ENCODE data around the gene HIGD1A.
A peak's percentile ranks its signal among the peaks of the same experiment; 100 is the strongest.

HIGD1A gene

DNA sequence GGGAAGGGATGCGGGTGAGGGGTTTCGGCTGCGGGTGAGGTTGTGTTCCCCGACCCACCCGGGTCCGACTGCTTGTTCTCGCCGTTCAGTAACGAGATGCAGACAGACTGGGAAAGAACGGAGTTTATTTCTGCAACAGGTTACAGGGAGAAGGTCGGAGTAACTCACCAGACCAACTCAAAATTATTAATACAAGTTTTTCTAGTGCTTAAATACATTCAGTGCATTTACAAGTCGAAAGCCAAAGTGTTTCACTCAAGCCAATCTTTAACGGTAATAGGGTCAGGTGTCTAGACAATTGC lies 492 bp upstream of the HIGD1A start:
- no peak for DNase-seq (ENCODE audit: low spot score)
- TF ChIP-seq, protein P1, sequence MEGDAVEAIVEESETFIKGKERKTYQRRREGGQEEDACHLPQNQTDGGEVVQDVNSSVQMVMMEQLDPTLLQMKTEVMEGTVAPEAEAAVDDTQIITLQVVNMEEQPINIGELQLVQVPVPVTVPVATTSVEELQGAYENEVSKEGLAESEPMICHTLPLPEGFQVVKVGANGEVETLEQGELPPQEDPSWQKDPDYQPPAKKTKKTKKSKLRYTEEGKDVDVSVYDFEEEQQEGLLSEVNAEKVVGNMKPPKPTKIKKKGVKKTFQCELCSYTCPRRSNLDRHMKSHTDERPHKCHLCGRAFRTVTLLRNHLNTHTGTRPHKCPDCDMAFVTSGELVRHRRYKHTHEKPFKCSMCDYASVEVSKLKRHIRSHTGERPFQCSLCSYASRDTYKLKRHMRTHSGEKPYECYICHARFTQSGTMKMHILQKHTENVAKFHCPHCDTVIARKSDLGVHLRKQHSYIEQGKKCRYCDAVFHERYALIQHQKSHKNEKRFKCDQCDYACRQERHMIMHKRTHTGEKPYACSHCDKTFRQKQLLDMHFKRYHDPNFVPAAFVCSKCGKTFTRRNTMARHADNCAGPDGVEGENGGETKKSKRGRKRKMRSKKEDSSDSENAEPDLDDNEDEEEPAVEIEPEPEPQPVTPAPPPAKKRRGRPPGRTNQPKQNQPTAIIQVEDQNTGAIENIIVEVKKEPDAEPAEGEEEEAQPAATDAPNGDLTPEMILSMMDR (IDR thresholded peaks at IDR 0.05; ENCODE audit: extremely low read depth, missing control alignments) = no peak

DNA sequence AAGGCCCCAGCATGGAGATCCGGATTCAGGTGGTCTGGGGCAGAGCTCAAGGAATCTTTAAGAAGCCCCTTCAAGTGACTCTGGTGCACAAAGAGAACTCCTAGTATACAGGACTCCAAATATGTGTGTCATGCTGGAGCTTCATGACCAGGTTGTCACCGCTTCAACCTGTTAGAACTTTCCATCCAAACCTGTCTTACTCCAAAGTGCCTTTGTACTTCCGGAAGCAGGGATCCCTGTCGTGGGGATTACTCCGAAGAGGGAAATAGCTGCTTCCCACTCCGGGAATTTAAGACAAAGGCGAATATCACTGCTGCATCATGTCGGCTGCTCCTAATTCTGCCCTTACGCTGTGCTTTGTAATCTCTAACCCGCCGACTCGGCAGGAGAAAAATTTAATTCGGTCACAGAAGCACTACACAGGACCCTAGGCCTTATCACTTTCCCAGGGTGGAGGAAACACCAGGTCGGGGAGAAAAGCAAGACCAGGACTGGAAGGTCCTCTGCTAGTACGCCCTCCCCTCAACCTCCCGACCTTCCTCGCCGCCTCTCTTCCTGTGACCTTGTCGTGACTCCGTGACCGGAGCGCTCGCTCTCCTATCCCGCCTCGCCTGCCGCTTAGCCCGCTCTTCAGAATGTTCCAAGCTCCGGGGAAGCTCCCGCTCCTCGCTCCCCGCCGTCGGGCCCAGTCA lies 730 bp downstream of the HIGD1A start:
- TF ChIP-seq, protein P1 (IDR thresholded peaks at IDR 0.05; ENCODE audit: extremely low read depth, missing control alignments) = no peak
- DNase-seq (ENCODE audit: low spot score) = peak; percentile 39

DNA sequence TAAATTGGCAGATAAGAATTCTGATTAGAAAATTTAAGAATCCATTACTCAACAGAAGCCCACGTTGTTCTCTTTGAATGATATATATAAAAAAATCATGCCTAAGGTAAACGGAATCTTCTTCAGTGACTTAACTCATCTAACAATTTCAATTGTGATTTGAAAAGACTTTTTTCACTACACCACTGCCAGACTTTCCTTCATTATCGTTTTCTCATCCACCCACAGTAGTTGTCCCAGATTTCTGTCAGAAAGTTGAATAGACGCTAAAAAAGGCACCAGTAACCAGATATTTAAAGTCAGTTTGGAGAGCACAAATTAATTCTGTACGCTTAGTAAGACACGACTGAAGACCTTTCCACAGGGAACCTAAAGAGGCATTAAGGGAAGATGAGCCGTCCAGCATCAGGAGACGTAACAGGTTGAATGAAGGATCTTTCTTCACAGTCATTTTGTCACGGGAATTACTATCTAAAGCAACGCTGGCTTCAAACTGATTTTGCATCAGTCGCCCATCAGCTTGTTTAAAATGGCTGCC lies 1.3 kb downstream of the HIGD1A start:
- TF ChIP-seq, protein P1 (IDR thresholded peaks at IDR 0.05; ENCODE audit: extremely low read depth, missing control alignments) = no peak
- no peak for DNase-seq (ENCODE audit: low spot score)

DNA sequence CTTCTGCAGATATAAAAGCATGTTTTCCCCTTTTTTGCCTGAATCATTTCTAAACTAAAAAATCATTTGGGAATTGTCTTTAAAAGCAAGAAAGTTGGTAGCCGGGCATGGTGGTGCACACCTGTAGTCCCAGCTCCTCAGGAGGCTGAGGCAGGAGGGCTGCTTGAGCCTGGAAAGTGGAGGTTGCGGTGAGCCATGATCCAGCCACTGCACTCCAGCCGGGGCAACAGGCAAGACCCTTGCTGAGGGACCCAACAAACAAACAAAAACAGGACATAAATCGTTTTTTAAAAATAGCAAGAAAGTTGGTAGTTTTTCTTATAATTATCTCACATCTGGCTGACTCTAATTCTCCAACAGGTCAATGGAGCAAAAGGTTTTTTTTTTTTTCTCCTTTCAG lies 2.5 kb downstream of the HIGD1A start:
- TF ChIP-seq, protein P1 (IDR thresholded peaks at IDR 0.05; ENCODE audit: extremely low read depth, missing control alignments) = no peak
- no peak for DNase-seq (ENCODE audit: low spot score)

DNA sequence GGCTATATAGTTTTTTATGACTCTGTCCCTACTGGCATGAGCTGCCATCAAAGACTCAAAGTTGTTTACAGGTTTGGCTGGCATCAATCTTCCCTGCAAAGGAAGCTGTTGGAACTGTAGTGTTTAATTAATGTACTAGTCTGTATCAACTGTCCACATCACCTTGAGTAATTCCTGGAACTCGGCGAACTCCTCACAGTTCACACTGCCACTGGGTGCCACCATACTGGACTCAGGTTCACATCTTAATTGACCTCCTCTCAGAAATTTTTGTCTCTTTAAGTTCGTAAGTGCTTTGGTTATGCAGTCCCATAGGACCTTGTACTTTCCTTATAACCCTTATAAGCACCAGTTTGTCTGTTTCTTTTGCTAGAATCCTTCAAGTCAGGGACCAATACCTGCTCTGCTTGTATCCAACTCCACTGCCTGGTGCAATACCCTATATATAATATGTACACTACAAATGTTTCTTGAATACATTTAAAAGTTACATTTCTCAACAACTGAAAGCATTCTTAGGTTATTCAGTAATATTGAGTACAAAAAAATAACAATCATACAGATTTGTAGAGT lies 3.2 kb downstream of the HIGD1A start:
- no peak for DNase-seq (ENCODE audit: low spot score)
- TF ChIP-seq, protein P1 (IDR thresholded peaks at IDR 0.05; ENCODE audit: extremely low read depth, missing control alignments) = no peak

DNA sequence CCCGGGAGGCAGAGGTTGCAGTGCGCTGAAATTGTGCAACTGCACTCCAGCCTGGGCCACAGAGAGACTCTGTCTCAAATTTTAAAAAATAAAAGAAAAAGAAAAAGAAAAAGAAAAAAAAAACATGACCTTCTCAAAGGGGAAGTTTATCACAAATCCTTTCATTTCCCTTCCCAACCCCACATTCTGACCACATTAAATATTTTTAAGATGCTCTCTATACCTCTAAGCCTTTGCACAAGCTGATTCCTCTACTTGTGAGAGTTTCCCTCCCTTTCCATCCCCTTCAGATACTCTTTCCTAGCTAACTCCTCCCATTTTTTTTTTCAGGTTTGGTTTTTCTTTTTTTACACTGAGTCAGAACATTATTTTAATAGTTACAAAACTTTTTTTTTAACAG lies 4.0 kb downstream of the HIGD1A start:
- no peak for DNase-seq (ENCODE audit: low spot score)
- TF ChIP-seq, protein P1 (IDR thresholded peaks at IDR 0.05; ENCODE audit: extremely low read depth, missing control alignments) = no peak

- TF ChIP-seq, protein P1 (IDR thresholded peaks at IDR 0.05; ENCODE audit: extremely low read depth, missing control alignments) = no peak
- DNase-seq (ENCODE audit: low spot score) = no peak
These were observed 4.9 kb downstream of the HIGD1A start for GRCh38 chr3:42799376-42799775.

Data from GM20000 (cell line).